ENCODE measurements around the gene TMEFF2.

Gene TMEFF2

GRCh38 chr2:191946471-191947182, 248.1 kb downstream of the TMEFF2 start:
- no peak for TF ChIP-seq CTCF (IDR thresholded peaks at IDR 0.05)
- DNase-seq, result no peak
- Mint-ChIP-seq H3K27ac (no peak overlapping the region), H3K4me1 (peaks cover 23% of the 10 kb centered on the region), H3K4me3 (no peak overlapping the region), H3K9me3 (no peaks in the 10 kb centered on the region), H3K27me3 (ENCODE audit: low read depth, poor library complexity) (no peaks in the 10 kb centered on the region), H3K36me3 (ENCODE audit: low read depth) (no peaks in the 10 kb centered on the region)

GRCh38 chr2:191945623-191946022, 249.1 kb downstream of the TMEFF2 start:
- DNase-seq, result no peak
- no peak for TF ChIP-seq CTCF (IDR thresholded peaks at IDR 0.05)
- Mint-ChIP-seq H3K4me1 (peaks cover 26% of the 10 kb centered on the region), H3K4me3 (no peak overlapping the region), H3K9me3 (no peaks in the 10 kb centered on the region), H3K27ac (no peak overlapping the region), H3K36me3 (ENCODE audit: low read depth) (no peaks in the 10 kb centered on the region), H3K27me3 (ENCODE audit: low read depth, poor library complexity) (no peaks in the 10 kb centered on the region)

GRCh38 chr2:191942739-191943103, 252.0 kb downstream of the TMEFF2 start:
- H3K27me3 Mint-ChIP-seq (ENCODE audit: low read depth, poor library complexity), result no peaks in the 10 kb centered on the region
- H3K27ac Mint-ChIP-seq, result no peak overlapping the region
- no peaks in the 10 kb centered on the region for H3K36me3 Mint-ChIP-seq (ENCODE audit: low read depth)
- H3K4me1 Mint-ChIP-seq, result peaks cover 42% of the 10 kb centered on the region
- no peak overlapping the region for H3K4me3 Mint-ChIP-seq
- DNase-seq, result no peak
- no peaks in the 10 kb centered on the region for H3K9me3 Mint-ChIP-seq
- no peak for TF ChIP-seq CTCF (IDR thresholded peaks at IDR 0.05)

- Mint-ChIP-seq H3K27me3 (ENCODE audit: low read depth, poor library complexity) (no peaks in the 10 kb centered on the region), H3K9me3 (no peaks in the 10 kb centered on the region), H3K4me3 (no peak overlapping the region), H3K4me1 (peaks cover 43% of the 10 kb centered on the region), H3K36me3 (ENCODE audit: low read depth) (no peaks in the 10 kb centered on the region), H3K27ac (no peak overlapping the region)
- DNase-seq, result no peak
- TF ChIP-seq CTCF (IDR thresholded peaks at IDR 0.05), result no peak
These were observed 252.5 kb downstream of the TMEFF2 start for GRCh38 chr2:191942090-191942738.

GRCh38 chr2:191941376-191941929, 253.3 kb downstream of the TMEFF2 start:
- Mint-ChIP-seq H3K27ac (no peak overlapping the region), H3K4me1 (peaks cover 39% of the 10 kb centered on the region), H3K36me3 (ENCODE audit: low read depth) (no peaks in the 10 kb centered on the region), H3K27me3 (ENCODE audit: low read depth, poor library complexity) (no peaks in the 10 kb centered on the region), H3K9me3 (no peaks in the 10 kb centered on the region), H3K4me3 (no peak overlapping the region)
- DNase-seq, result no peak
- no peak for TF ChIP-seq CTCF (IDR thresholded peaks at IDR 0.05)

All from nephron progenitor cell (in vitro differentiated cells).